ENCODE measurements around the gene PRRG1. TPM values are rescaled to one million over a fixed set of nuclear protein-coding genes. Genes with fewer than 3 reads are reported as not detected.
"Not testable (repeated sequence)": the region's sequence is repeated elsewhere in the genome, so short reads cannot be mapped to it uniquely, and the experiment has no call there.

The PRRG1 gene
- total RNA-seq, 1 donor from 2014 or later, result 8.0 TPM

GRCh38 chrX:37424000-37424429 lies 74.9 kb downstream of the PRRG1 start:
- Mint-ChIP-seq H3K36me3 (ENCODE audit: low read depth) (peaks cover 17% of the 10 kb centered on the region), H3K27ac (ENCODE audit: unreplicated experiment) (no peak overlapping the region), H3K4me1 (no peaks in the 10 kb centered on the region), H3K4me3 (no peak overlapping the region), H3K27me3 (ENCODE audit: low read depth) (no peaks in the 10 kb centered on the region), H3K9me3 (peaks cover 5% of the 10 kb centered on the region)
- TF ChIP-seq CTCF (conservative IDR thresholded peaks at IDR 0.05), result no peak
- no peak for DNase-seq (ENCODE audit: low read depth, low spot score)

GRCh38 chrX:37425370-37425769 lies 76.2 kb downstream of the PRRG1 start:
- H3K27me3 Mint-ChIP-seq (ENCODE audit: low read depth), result no peaks in the 10 kb centered on the region
- H3K4me1 Mint-ChIP-seq, result no peaks in the 10 kb centered on the region
- DNase-seq (ENCODE audit: low read depth, low spot score), result no peak
- H3K27ac Mint-ChIP-seq (ENCODE audit: unreplicated experiment), result no peak overlapping the region
- H3K36me3 Mint-ChIP-seq (ENCODE audit: low read depth), result peaks cover 22% of the 10 kb centered on the region
- TF ChIP-seq CTCF (conservative IDR thresholded peaks at IDR 0.05), result no peak
- peaks cover 12% of the 10 kb centered on the region for H3K9me3 Mint-ChIP-seq
- H3K4me3 Mint-ChIP-seq, result no peak overlapping the region

GRCh38 chrX:37428962-37429361 lies 79.8 kb downstream of the PRRG1 start:
- DNase-seq (ENCODE audit: low read depth, low spot score); H3K27me3 Mint-ChIP-seq (ENCODE audit: low read depth); H3K4me1 Mint-ChIP-seq; H3K27ac Mint-ChIP-seq (ENCODE audit: unreplicated experiment); H3K4me3 Mint-ChIP-seq: not testable (repeated sequence)
- peaks cover 34% of the 10 kb centered on the region for H3K36me3 Mint-ChIP-seq (ENCODE audit: low read depth)
- H3K9me3 Mint-ChIP-seq, result peaks cover 20% of the 10 kb centered on the region

GRCh38 chrX:37434362-37434761 lies 85.2 kb downstream of the PRRG1 start:
- H3K27ac Mint-ChIP-seq (ENCODE audit: unreplicated experiment), result no peak overlapping the region
- no peak overlapping the region for H3K4me3 Mint-ChIP-seq
- DNase-seq (ENCODE audit: low read depth, low spot score), result no peak
- no peaks in the 10 kb centered on the region for H3K27me3 Mint-ChIP-seq (ENCODE audit: low read depth)
- H3K4me1 Mint-ChIP-seq, result no peaks in the 10 kb centered on the region
- H3K36me3 Mint-ChIP-seq (ENCODE audit: low read depth), result peaks cover 15% of the 10 kb centered on the region
- H3K9me3 Mint-ChIP-seq, result peaks cover 14% of the 10 kb centered on the region
- no peak for TF ChIP-seq CTCF (conservative IDR thresholded peaks at IDR 0.05)

DNA sequence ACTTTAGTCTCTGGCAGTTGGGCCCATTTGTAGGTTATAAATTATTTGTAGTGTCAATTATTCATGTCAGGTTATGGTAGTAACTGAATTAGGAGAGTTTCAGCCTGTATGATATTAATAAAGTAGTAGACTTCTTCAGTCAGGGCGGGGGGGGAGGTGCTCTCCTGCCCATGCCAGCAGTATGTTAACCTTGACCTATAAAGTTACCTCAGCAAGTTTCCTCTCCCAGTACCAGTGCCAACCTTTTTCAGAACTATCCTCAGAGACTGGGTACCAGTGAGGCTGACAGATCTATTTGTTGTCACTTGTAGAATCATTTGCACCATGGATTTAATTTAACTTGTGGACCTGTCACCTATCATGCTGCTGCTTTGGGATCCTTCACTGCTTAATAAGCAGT lies 88.0 kb downstream of the PRRG1 start:
- H3K36me3 Mint-ChIP-seq (ENCODE audit: low read depth), result peaks cover 16% of the 10 kb centered on the region
- no peak for DNase-seq (ENCODE audit: low read depth, low spot score)
- H3K4me3 Mint-ChIP-seq, result no peak overlapping the region
- no peak overlapping the region for H3K27ac Mint-ChIP-seq (ENCODE audit: unreplicated experiment)
- no peak for TF ChIP-seq CTCF (conservative IDR thresholded peaks at IDR 0.05)
- H3K4me1 Mint-ChIP-seq, result no peaks in the 10 kb centered on the region
- H3K27me3 Mint-ChIP-seq (ENCODE audit: low read depth), result no peaks in the 10 kb centered on the region
- peaks cover 13% of the 10 kb centered on the region for H3K9me3 Mint-ChIP-seq

DNA sequence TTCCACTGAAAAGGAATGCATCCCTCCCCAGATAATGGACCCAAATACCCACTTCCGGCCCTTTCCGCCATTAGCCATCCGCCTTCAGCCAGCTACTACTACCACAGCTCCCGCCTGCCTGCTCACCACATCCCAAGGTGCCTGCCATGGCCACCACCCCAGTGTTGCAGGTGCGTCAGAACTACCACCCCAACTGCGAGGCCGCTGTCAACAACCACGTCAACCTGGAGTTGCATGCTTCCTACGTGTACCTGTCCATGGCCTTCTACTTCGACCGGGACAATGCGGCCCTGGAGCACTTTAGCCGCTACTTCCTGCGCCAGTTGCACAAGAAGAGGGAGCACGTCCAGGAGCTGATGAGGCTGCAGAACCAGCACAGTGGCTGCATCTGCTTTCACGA lies 92.2 kb downstream of the PRRG1 start:
- Mint-ChIP-seq H3K27me3 (ENCODE audit: low read depth) (no peaks in the 10 kb centered on the region), H3K27ac (ENCODE audit: unreplicated experiment) (no peak overlapping the region), H3K9me3 (peaks cover 11% of the 10 kb centered on the region), H3K36me3 (ENCODE audit: low read depth) (peaks cover 4% of the 10 kb centered on the region), H3K4me1 (no peaks in the 10 kb centered on the region), H3K4me3 (no peak overlapping the region)
- no peak for DNase-seq (ENCODE audit: low read depth, low spot score)
- TF ChIP-seq CTCF (conservative IDR thresholded peaks at IDR 0.05), result no peak
